Stimulated activated CD8-positive, alpha-beta memory T cell treated with anti-CD3 and anti-CD28 coated beads, Interleukin-7, amount 100 ng/mL, for 4 hours (primary cell): Measurements from ENCODE around the gene NLE1.
"Not testable (repeated sequence)": the region's sequence is repeated elsewhere in the genome, so short reads cannot be mapped to it uniquely, and the experiment has no call there.

Source experiments
- DNase-seq, 2 donors: peaks; one replicate each; pipeline ENCODE4 v3.0.0-alpha.2; 2020; ENCODE audit warnings: low read depth in 2 of 2

The NLE1 gene

GRCh38 chr17:35129154-35129972 is 12.7 kb downstream of the NLE1 start:
- DNase-seq = no peak

GRCh38 chr17:35127751-35128514 is 14.2 kb downstream of the NLE1 start:
- no peak for DNase-seq

GRCh38 chr17:35121315-35121714 is 20.8 kb downstream of the NLE1 start, which contains the start of gene FNDC8:
Gene FNDC8, plus strand, starts transcription at chr17:35121615. Its CDS starts 79 bp downstream, at chr17:35121694.
- DNase-seq = no peak

- DNase-seq = peak; percentile 40 to 70
These were observed 22.5 kb downstream of the NLE1 start, which contains the start of gene RAD51D for GRCh38 chr17:35119370-35120165. Gene RAD51D, minus strand, starts transcription at chr17:35119860. Its CDS starts 247 bp downstream, at chr17:35119613.

- no peak for DNase-seq
These were observed 24.1 kb downstream of the NLE1 start for GRCh38 chr17:35117984-35118383.

- no peak for DNase-seq
These were observed 25.3 kb downstream of the NLE1 start for GRCh38 chr17:35116845-35117244.

- DNase-seq = not testable (repeated sequence)
These were observed 31.3 kb downstream of the NLE1 start for GRCh38 chr17:35110791-35111190.

- no peak for DNase-seq
These were observed 37.2 kb downstream of the NLE1 start for GRCh38 chr17:35104844-35105450.

- no peak for DNase-seq
These were observed 38.8 kb downstream of the NLE1 start for GRCh38 chr17:35103271-35103670.

- no peak for DNase-seq
These were observed 40.4 kb downstream of the NLE1 start for GRCh38 chr17:35101725-35102124.

GRCh38 chr17:35101036-35101435 is 41.1 kb downstream of the NLE1 start:
- DNase-seq = no peak

- no peak for DNase-seq
These were observed 42.2 kb downstream of the NLE1 start for GRCh38 chr17:35099908-35100307.

- no peak for DNase-seq
These were observed 44.3 kb downstream of the NLE1 start for GRCh38 chr17:35097776-35098175.

- no peak for DNase-seq
These were observed 46.4 kb downstream of the NLE1 start for GRCh38 chr17:35095741-35096140.

GRCh38 chr17:35094902-35095301 is 47.2 kb downstream of the NLE1 start:
- DNase-seq = no peak

- DNase-seq = not testable (repeated sequence)
These were observed 51.4 kb downstream of the NLE1 start for GRCh38 chr17:35090707-35091106.

- peak; percentile 40 to 48 for DNase-seq
These were observed 52.4 kb downstream of the NLE1 start for GRCh38 chr17:35089586-35090296.

- peak; percentile 75 to 86 for DNase-seq
These were observed 53.1 kb downstream of the NLE1 start for GRCh38 chr17:35088881-35089585.

- DNase-seq = no peak
These were observed 53.7 kb downstream of the NLE1 start for GRCh38 chr17:35088356-35088880.
